ENCODE results near the gene MASP2.
"Not testable (repeated sequence)": the region's sequence is repeated elsewhere in the genome, so short reads cannot be mapped to it uniquely, and the experiment has no call there.

Gene MASP2

DNA sequence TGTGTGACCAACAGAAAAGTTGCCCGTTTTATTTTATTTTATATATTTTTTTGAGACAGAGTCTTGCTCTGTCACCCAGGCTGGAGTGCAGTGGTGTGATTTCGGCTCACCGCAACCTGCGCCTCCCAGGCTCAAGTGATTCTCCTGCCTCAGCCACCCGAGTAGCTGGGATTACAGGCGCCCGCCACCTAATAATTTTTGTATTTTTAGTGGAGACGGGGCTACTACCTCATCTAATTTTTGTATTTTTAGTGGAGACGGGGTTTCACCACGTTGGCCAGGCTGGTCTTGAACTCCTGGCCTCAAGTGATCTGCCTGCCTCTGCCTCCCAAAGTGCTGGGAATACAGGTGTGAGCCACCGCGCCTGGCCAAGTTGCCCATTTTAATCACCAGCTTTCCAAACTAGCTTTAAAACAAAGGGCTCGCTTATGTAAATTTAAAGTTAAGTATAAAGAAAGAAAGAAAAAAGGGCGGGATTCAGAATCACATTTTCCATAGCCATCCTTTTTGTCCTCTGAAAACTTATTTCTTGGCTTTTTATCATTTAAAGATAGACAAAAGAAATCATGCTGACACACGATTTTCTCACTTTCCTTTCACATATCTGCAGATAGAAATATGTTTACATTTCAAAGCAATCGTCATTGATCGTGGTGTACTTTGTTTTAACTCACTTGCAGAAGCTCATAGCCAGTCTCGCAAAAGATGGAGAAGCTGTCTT is 9.9 kb downstream of the MASP2 start:
- not testable (repeated sequence) for ATAC-seq

DNA sequence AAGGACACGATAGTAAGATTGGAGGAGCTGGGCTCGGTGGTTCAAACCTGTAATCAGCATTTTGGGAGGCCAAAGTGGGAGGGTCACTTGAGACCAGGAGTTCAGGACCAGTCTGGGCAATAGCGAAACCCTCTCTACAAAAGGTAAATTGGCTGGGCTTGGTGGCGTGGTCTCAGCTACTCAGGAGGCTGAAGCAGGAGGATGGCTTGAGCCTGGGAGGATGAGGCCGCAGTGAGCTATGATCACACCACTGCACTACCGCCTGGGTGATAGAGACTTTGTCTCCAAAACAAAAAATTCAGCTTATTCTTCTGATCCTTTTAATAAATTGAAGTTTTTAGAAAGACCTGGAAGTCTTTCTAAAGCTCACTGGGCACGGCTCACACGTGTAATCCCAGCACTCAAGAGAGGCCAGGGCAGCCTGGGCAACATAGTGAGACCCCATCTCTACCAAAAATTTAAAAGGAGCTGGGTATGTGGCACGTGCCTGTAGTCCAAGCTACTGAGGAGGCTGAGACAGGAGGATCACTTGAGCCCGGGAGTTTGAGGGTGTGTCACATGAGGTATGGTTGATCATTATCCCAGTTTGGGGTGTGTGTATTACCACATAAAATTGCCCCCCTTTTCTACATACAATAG is 15.3 kb downstream of the MASP2 start:
- ATAC-seq = no peak

DNA sequence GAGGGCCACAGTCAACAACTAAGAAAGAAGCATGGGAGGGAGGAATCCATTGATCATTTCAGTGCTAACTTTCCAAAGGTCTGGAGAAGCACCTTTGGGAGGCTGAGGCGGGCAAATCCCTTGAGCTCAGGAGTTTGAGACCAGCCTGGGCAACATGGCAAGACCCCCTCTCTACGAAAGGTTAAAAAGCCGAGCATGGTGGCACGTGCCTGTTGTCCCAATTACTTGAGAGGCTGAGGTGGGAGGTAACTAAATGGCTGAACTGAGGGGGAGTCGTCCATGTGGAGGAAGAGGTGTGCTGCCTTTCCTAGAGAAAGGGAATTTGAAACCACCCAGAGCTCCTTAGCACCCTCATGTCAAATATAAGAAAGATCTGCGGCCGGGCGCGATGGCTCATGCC is 16.2 kb downstream of the MASP2 start:
- ATAC-seq = no peak

DNA sequence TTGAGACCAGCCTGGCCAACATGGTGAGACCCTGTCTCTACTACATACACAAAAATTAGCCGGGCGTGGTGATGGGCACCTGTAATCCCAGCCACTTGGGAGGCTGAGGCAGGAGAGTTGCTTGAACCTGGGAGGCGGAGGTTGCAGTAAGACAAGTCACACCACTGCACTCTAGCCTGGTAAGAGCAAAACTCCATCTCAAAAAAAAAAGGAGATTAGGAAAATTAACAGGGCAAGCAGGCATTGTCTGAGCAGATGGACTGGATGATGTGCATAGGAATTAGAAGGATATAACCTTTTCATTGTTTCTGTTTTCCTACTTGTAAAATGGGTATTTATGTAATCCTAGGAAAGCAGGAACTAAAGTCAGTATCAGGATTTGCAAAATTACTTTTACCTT is 19.0 kb downstream of the MASP2 start:
- ATAC-seq = no peak

DNA sequence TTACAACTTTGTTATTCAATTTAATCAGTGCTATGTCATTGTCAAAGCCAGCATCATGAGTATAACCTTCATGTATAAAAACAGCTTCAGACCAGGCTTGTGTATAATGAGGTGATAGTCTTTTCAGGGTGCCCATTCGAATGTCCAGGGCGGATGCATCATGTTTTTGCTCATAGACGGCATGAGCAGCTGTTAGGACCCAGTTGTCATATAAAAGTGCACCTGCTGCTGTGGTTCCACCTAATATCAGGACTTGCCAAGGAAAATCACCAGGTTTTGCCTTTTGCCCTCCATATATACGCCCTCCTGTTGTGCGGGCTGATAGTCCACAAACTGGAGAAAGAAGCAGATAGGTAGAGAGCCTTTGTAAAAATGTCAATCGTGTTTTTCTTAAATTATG is 19.7 kb downstream of the MASP2 start:
- ATAC-seq = no peak

DNA sequence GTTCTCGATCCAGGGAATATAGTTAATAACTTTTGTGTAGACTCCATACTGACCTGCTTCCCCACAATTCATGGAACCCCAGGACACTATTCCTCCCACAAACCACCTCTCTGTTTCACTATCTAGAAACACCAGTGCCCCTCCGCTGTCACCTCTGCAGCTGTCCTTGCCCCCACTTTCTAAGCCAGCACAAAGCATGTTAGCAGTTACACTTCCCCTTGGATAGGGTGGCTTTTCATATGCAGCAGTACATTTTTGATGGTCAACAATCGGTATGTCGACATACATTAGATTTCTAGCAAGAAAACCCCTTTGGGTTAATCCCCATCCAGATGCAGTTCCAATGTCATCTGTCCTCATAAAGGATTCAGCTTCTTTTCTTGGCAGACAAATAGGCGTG is 20.1 kb downstream of the MASP2 start:
- ATAC-seq = no peak

DNA sequence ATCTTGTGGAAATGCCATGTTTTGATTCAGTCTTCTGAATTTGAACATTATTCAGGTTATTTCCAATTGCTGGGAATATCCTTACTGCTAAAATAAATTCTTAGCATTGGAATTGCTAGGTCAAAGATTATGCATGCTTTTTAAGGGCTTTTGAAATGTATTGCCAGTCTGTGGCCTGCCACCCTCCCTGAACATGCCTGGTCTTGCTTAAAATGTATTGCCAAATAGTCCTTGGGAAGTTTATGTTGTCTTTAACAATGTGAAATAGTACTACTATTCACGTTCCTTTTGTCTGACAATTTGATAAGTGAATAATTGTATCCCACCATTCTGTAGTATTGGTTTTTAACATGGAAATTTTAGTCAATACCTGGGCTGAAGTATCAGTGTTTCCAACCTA is 21.0 kb downstream of the MASP2 start:
- ATAC-seq = no peak

DNA sequence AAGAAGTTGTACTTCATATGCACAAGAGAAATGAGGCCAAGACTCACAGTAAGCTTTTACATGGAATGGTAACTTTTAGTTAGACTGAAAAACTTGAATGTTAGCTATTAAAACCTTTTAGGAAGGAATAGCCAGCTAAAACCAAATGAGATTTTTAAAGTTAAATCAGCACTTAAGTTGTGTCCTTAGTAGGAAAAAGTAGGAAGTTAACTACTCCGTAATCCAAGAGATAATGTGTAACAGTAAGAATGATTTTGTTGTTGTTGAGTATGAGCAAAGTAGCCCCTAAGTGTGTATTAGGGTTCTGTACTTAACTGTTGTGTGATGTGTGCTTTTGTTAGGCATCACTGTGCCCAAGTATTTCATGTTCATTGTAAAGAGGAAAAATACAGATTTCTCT is 21.4 kb downstream of the MASP2 start:
- ATAC-seq = no peak

DNA sequence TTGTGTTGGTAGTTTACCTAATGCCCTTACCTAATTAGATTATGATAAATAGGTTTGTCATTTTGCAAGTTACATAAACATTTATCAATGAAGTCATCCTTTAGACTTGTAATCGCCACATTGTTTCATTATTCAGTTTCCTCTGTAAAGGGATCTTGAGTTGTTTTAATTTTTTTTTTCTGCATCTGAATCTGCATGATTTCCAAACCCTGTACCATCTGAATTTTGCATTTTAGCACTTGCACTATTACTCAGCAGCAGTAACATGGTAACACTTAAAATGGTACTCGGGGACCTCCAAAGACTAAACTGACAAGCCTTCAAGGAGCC is 22.2 kb downstream of the MASP2 start:
- ATAC-seq = no peak

DNA sequence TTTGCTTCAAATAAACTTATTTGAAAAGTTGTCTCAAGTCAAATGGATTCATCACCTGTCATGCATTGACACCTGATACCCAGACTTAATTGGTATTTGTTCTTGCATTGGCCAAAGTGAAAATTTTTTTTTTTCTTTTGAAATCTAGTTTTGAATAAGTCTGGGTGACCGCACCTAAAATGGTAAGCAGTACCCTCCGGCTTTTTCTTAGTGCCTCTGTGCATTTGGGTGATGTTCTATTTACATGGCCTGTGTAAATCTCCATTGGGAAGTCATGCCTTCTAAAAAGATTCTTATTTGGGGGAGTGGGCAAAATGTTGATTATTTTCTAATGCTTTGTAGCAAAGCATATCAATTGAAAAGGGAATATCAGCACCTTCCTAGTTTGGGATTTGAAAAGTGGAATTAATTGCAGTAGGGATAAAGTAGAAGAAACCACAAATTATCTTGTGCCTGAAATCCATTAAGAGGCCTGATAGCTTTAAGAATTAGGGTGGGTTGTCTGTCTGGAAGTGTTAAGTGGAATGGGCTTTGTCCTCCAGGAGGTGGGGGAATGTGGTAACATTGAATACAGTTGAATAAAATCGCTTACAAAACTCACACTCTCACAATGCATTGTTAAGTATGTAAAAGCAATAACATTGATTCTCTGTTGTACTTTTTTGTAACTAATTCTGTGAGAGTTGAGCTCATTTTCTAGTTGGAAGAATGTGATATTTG is 22.7 kb downstream of the MASP2 start:
- ATAC-seq = no peak

DNA sequence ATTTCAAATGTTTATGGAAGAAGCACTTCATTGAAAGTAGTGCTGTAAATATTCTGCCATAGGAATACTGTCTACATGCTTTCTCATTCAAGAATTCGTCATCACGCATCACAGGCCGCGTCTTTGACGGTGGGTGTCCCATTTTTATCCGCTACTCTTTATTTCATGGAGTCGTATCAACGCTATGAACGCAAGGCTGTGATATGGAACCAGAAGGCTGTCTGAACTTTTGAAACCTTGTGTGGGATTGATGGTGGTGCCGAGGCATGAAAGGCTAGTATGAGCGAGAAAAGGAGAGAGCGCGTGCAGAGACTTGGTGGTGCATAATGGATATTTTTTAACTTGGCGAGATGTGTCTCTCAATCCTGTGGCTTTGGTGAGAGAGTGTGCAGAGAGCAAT is 23.8 kb downstream of the MASP2 start:
- ATAC-seq = no peak

DNA sequence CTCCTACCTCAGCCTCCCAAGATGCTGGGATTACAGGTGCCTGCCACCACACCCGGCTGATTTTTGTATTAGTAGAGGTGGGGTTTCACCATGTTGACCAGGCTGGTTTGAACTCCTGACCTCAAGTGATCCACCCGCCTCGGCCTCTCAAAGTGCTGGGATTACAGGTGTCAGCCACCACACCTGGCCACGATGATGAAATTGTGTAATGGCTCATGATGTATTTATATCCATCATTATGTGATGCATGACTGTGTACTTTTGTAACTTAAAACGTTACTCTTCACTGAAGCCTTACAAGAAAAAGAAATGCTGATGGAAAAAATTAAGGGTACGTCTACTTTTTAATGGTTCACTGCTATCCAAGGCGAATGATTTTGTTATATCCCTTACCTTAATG is 27.1 kb downstream of the MASP2 start:
- ATAC-seq = no peak

DNA sequence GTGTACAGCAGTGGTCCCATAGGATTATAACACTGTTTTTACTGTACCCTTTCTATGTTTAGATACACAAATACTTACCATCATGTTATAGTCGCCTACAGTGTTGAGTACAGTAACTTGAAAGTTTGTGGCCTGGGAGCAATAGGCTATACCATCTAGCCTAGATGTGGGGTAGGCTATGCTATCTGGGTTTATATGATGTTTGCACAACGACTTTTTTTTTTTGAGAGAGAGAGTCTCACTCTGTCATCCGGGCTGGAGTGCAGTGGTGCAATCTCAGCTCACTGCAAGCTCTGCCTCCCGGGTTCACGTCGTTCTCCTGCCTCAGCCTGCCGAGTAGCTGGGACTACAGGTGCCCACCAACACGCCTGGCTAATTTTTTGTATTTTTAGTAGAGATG is 27.7 kb downstream of the MASP2 start:
- not testable (repeated sequence) for ATAC-seq

DNA sequence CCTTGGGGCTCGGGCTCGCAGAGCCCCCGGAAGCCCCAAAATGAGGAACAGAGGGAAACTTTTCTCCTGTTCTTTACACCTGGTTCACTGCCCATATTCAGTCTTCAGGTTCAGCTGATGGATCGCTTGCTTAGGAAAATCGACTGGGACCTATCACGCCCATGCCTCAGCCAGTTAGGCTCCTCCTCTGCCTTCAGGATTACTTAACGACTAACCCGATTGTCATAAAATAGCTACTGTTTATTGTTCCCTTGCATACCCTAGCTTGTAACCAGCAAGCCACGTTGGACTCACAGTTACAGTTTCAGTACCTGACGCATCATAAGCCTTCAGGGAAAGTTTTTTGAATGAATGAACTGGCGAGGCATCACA is 33.9 kb downstream of the MASP2 start:
- ATAC-seq = peak; percentile 18 to 25

DNA sequence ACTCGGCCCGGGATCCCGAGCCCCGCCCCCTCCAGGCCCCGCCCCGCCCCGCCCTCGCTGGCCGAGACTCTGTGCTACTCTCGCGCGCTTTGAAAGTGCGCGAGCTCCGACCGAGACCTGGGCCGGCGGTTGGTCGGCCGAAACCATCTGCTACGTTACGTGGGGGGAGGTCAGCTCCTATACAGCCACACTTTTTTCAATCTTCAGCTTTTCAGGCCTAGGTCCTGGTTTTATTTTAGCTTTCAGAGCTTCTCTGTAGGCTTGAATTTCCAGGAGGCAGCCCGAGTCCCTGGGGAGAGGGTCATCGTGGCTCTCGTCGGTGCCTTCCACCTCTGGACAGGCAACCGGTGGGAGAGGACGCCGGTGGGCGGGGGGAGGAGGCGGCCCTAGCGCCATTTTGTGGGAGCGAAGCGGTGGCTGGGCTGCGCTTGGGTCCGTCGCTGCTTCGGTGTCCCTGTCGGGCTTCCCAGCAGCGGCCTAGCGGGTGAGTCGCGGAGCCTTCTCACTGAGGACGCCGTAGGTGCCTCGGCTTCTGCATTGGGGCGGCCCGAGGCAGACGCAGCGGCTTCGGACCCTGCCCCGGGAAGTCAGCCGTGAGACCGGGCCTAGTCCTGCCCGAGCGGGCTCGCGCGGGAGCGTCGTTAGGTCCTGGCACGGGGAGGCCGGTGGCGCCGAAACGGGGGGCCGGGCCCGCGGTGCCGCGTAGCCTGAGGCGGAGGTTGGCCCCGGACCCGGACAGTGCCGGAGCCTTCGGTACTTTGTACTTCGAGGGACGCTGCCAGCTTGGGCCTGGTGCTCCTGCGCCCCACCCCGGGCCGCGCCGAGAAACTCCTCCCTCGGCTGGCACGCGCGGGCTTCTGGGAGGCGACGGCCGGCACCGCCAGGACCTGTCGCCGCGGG is 34.5 kb downstream of the MASP2 start, which contains the start of gene TARDBP:
Gene TARDBP (plus strand): TSS at position 395 of the 900 bp plus-strand sequence. CDS start 1,074 bp downstream, outside the sequence.
- ATAC-seq = peak; percentile 84 to 87

DNA sequence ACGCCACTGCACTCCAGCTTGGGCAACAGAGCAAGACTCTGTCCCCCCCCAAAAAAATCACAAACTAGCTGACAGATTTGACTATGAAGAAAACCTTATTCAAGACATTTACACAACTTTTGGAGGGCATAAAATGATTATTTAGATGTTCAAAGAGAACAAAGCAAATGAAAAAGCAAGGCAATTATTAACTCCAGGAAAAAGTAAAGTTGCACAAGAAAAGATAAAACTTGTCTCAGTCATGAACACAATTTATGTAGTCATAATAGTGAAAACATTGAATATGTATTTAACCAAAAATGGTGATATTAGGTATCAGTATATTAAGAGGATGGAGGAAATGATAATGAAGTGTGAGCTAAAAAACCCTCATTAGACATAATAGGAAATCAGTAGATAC is 46.5 kb downstream of the MASP2 start:
- no peak for ATAC-seq

DNA sequence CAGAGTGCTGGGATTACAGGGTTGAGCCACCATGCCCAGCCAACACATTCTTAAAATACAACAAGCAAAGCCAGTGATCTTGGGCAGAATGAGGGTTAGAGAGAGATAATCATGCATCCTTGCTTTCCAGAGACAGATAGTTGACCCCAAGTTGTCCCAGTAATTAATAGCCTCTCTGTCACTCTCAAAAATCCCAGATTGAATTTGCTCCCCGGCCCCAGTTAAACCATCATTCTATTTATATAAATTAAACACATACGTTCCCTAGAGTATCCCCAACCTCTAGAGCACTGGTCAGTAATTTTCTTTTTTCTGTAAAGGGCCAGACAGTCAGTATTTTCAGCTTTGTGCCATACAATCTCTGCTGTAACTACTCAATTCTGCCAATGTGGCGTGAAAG is 50.9 kb downstream of the MASP2 start:
- no peak for ATAC-seq

DNA sequence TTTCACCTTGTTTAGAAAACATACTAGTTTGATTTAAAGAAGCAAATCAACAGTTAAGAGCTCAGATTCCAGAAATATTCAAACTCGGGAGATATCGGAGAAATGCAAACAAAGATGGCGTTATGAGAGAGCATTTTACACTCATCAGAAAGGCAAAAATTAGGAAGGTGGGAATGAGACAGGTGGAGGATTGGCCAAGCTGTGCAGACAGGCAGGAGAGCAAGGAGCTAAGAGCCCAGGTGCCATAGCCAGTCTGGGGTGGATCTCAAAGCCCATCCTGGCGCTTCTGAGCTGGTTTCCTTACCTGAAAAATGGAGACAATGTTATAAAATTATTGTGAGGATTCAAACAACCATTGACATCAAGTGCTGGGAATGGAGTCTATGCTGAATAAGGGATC is 54.2 kb downstream of the MASP2 start:
- no peak for ATAC-seq

DNA sequence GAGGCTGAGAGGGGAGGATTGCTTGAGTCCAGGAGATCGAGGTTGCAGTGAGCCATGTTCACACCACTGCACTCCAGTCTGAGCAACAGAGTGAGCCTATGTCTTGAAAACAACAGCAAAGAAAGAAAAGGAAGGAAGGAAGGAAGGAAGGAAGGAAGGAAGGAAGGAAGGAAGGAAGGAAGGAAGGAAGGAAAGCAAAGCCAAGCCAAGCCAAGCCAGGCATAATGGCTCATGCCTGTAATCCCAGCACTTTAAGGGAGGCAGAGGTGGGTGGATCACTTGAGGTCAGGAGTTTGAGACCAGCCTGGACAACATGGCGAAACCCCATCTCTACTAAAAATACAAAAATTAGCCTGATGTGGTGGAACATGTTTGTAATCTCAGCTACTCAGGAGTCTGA is 55.0 kb downstream of the MASP2 start:
- not testable (repeated sequence) for ATAC-seq

DNA sequence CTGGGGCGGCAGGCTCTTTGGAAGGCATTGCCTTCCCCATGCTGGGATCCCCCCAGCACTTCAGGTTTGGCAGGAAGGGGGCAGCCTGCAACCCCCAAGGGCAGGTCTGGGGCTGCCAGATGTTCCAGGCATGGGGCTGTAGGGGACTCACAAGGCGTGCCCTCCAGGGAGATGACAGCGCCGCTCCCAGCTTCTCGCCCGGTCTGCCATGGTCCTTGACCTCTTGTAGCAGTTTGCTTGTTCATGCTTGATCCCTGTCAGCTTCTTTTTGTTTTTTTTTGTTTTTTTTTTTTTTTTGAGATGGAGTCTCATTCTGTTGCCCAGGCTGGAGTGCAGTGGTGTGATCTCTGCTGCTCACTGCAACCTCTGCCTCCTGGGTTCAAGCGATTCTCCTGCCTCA is 56.2 kb downstream of the MASP2 start:
- ATAC-seq = no peak

DNA sequence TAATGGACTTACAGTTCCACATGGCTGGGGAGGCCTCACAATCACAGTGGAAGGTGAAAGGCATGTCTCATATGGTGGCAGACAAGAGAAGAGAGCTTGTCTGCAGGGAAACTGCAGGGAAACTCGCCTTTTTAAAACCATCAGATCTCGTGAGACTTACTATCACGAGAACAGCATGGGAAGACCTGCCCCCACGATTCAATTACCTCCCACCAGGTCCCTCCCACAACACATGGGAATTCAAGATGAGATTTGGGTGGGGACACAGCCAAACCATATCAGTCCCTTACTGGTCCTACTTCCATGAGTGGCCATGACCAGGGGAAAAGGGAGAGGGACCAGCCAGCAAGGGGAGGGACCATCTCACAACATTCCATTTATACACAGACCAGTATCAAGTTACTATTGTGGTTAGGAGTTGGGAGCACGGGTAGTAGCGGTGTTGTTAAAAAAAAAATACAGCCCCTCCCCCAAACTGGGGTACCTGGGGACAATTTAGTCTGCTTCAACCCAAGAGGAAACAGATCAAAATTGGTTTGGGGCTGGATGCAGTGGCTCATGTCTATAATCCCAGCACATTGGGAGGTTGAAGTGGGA is 57.0 kb downstream of the MASP2 start:
- ATAC-seq = not testable (repeated sequence)

DNA sequence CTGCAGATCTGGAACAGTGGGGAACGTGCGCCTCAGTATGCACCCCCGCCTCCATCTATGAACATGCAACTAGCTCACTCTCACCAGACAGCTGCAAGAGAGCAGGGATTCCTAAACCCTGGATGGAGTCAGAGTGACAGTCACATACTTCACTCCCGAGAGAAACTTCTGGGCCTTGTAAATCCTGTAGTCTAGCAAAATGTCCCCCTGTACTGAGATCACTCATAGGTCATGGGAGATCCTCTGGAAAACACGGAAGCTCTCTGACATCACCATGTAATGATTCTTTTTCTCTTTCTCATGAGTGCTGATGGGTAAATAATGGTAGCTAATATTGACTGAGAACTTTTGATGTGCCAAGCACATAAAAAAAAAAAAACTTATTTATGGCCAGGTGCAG is 57.9 kb downstream of the MASP2 start:
- ATAC-seq = no peak

Measured in activated CD4-positive, CD25-positive, alpha-beta regulatory T cell treated with anti-CD3 and anti-CD28 coated beads, Interleukin-2, amount 50 U/mL, for 24 hours (primary cell).